22Rv1 (cell line): Measurements from ENCODE around the gene MAP1LC3B2.

Source experiments
- CTCF ChIP-seq: fragments of 450-650 bp; IDR thresholded peaks from 2 replicates; pipeline ENCODE4 v1.5.1; 2017; ENCODE audit warnings: mild to moderate bottlenecking
- ZFX ChIP-seq: fragments of 450-650 bp; IDR thresholded peaks from 2 replicates; pipeline ENCODE4 v1.6.1; 2017; ENCODE audit warnings: antibody characterized with exemption, borderline replicate concordance

GRCh38 chr12:116583129-116583694 is 24.0 kb downstream of the MAP1LC3B2 start:
- no peak for TF ChIP-seq CTCF
- TF ChIP-seq ZFX, result no peak
